CD4-positive, alpha-beta T cell treated with Interleukin-12 subunit alpha and Interleukin-12 subunit beta, for 1 hour (primary cell): ENCODE results near the gene THEMIS.
"Not testable (repeated sequence)": the region's sequence is repeated elsewhere in the genome, so short reads cannot be mapped to it uniquely, and the experiment has no call there.

ENCODE experiments used
- DNase-seq: peaks from one replicate; pipeline ENCODE4 v3.0.0-alpha.2; 2020

Gene THEMIS, protein sequence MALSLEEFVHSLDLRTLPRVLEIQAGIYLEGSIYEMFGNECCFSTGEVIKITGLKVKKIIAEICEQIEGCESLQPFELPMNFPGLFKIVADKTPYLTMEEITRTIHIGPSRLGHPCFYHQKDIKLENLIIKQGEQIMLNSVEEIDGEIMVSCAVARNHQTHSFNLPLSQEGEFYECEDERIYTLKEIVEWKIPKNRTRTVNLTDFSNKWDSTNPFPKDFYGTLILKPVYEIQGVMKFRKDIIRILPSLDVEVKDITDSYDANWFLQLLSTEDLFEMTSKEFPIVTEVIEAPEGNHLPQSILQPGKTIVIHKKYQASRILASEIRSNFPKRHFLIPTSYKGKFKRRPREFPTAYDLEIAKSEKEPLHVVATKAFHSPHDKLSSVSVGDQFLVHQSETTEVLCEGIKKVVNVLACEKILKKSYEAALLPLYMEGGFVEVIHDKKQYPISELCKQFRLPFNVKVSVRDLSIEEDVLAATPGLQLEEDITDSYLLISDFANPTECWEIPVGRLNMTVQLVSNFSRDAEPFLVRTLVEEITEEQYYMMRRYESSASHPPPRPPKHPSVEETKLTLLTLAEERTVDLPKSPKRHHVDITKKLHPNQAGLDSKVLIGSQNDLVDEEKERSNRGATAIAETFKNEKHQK

DNA sequence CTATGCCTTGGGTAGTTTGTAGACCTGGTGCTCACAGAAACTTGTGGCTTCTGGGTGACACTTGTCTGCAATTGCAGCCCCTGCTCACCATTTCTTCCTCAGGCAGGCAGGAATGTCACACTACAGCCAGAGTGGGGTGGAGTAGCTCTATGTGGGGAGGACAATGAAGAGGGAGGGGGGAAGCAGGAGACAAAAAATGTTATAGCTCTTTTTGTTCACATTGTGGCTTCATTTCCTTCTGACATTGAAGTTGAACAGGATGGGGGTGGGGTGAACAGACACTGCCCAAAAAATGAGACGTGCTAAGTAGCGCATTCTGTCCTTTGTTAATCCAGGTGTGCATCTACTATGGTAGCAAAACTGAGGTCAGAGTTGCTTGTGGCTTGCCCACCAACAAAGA, at the start of gene THEMIS:
THEMIS (minus strand) TSS at position 124 of the 400 bp plus-strand sequence. CDS start 126 bp downstream, outside the sequence.
- peak; percentile 75 for DNase-seq

- no peak for DNase-seq
Measured at GRCh38 chr6:127949251-127949650, 48.4 kb upstream of the THEMIS start.

DNA sequence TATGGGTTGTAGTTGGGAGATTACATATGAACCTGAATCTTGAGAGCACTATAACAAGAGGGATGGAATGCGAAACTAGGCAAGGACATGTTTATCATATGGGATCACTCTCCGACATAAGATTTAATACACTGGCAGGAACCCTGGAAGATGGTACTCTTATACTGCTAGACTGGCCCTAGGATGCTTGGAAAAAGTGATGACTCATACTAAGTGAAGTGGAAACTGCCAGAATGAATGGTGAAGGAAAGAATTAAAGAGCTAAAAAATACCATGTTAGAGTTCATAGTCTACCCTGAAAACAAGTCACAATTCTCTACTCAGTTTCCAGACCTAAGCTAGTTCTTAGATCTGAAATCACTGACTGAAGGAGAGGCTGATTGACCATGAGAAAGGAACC, 45.5 kb upstream of the THEMIS start:
- DNase-seq: no peak

DNA sequence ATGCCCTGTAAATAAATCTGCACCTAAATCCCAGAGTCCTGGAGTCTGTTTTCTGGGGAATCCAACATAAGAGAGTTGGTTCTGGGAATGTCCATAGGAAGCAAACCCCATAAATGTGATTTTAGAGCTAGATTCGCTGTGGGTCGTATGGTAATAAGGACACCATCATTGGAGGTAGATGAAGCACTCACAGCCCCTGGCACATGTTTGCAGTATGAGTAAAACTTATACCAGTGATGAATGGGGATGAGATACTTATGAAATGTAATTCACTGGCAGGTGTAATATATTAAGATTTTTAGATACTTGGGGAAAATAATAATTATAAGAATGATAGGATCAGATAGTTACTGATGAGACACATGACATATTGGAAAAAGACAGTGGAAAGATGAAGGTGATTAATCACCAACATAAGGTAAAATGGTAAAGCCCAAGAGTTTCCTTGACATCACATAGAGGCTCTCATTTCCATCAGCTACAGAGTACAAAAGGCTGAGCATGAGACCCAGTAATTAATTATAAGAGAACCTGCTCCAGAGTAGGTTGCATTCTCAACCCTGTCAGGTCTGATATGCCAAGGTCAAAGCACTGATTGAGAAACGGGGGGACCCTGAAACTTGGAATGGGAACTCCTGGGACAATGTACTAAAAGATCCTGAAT, 44.7 kb upstream of the THEMIS start:
- no peak for DNase-seq

DNA sequence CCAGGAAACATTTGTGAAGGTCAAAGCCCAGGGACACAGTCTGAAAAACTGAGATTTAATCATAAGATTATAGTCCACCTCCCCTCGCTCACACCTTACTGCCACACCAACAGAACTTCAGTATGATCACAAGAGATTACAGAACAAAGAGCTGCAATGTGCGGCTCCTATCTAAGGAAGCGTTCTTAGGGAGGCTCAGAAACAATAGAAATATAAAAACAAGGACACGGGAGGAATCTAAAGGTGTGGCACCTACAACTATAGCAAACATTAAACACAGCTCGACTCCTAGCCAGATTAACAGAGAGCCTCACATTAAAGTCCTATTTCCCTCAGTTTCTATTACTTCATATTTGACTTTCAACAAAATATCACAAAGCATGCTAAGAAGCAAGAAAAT, 40.4 kb upstream of the THEMIS start:
- no peak for DNase-seq

GRCh38 chr6:127939442-127940066, 38.7 kb upstream of the THEMIS start:
- DNase-seq: no peak

GRCh38 chr6:127938701-127939100, 37.8 kb upstream of the THEMIS start:
- peak; percentile 30 for DNase-seq

DNA sequence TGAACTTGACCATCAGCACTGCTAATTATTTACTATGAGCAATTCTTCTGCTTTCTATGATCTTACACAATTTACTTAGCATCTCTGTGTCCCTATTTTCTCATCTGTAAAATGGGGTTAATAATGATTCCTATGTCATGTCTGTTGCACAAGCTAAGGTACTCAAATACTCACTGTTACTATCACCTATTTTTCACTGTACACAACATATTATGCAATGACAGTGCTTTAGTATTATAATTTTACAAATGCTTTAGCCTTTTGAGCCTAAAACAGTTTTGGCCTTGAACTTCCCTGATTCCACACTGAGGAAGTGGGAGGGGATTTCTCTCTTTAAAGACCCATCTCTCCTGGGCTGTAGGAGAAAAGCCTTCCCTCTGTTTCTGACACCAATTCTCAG, 36.9 kb upstream of the THEMIS start:
- no peak for DNase-seq

DNA sequence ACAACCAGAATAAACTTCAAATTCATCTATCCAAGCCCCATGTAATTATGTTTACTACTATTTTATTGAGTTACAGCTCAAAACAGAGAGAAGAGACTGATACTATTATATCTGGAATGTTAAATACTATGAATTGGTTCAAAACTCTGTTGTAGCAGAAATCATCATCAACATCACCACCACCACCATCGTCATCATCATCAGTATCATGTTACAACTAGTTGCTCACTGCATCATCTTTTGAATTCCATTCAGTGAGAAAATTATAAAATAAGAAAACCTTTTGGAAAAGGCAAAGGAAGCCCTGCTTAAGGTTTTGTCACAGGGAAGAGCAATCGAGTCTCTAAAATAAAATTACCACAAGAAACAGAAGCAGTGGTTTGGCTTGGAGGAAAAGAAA, 36.2 kb upstream of the THEMIS start:
- no peak for DNase-seq

- DNase-seq: no peak
Measured at GRCh38 chr6:127934956-127935355, 34.1 kb upstream of the THEMIS start.

GRCh38 chr6:127933852-127934840, 33.3 kb upstream of the THEMIS start:
- peak; percentile 66 for DNase-seq

DNA sequence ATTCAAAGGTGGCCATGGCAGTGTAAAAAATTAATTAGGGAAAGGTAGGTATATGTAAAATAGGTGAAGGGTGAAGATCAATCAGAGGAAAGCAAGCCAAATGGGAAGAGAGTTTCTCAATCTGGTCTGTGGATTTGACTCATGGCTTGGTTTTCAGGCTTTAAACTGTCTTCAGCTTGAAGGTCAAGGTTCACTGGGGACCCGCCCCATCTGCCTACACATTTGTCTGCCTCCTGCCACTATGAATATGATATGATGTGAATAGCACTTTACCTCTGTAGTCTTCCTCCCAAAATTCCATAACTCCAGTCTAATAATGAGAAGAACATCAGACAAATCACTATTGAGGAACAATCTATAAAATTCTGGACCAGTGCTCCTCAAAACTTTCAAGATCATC, 32.3 kb upstream of the THEMIS start:
- no peak for DNase-seq

DNA sequence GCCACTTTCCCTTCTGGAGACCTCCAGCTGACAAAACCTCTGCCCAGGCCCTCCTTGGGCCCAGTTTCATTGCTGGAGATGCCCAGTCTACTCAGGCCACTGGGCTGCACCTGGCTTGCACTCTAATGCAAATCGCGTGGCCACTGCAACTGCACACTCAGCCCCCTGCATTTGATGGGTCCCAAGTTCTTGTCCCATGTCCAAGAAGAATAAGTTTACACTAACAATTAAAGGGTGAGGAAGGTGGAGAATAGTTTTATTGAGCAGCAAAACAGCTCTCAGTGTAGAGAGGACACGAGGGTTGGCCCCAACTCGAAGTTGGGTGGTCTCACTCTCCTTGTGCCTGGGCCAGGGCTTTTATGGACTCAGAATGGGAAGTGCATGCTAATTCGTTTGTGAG, 31.9 kb upstream of the THEMIS start:
- DNase-seq: no peak

- not testable (repeated sequence) for DNase-seq
Measured at GRCh38 chr6:127926441-127926840, 25.6 kb upstream of the THEMIS start.

GRCh38 chr6:127924440-127924839, 23.6 kb upstream of the THEMIS start:
- no peak for DNase-seq

GRCh38 chr6:127924031-127924430, 23.2 kb upstream of the THEMIS start:
- no peak for DNase-seq

DNA sequence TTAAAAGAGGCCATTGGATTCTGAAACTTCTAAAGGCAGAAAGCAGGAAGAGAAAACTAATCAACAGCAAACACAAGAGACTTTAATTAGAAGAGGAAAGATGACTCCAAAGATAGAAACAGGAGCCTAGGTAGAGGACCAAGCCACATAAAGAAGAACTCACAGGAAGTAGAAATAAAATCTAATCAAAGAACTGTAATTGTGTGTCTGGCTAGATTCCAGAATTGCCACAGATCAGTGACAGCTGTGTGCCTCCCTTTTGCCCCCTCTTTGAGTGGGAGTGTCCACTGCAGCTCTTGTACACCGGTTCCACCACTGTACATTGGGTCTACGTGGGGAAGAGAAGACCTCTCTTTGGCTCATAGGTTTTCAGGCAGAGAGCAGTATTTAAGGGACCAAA, 22.3 kb upstream of the THEMIS start:
- DNase-seq: no peak

DNA sequence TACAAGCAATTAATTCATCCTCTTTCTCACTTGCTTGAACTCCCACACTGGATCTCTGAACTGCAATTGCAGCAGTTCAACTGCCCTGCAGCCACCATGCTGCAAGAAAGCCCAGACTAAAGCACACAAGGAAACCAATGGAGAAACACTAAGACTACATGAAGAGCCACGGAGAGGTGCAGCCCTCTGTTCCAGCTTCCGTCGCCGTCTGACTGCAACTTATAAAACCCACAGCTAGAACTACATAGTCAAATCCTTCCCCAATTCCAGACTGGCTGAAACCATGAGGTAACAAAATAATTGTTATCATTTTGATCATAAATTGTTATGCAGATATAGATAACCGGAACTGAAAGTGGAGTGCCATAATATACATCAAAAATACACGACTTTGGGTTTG, 21.1 kb upstream of the THEMIS start:
- no peak for DNase-seq

DNA sequence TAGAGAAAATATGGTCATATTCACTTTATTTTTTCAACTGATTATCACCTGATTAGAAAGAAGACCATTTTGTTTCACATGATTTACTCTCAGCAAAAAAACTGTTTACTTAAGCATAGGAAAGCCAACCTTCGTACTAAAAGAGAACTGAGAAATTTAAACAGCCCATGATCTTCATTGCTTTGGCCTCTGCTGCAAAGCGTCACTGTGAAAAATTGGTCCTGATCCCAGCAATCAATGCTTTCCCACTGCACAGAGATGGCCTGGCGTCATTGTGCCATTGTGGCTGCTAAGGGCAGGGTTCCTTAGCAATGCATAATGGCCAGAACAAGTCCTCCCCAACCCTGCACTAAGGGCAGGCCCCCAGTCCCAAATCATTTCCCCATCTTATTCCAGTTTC, 19.9 kb upstream of the THEMIS start:
- DNase-seq: no peak

DNA sequence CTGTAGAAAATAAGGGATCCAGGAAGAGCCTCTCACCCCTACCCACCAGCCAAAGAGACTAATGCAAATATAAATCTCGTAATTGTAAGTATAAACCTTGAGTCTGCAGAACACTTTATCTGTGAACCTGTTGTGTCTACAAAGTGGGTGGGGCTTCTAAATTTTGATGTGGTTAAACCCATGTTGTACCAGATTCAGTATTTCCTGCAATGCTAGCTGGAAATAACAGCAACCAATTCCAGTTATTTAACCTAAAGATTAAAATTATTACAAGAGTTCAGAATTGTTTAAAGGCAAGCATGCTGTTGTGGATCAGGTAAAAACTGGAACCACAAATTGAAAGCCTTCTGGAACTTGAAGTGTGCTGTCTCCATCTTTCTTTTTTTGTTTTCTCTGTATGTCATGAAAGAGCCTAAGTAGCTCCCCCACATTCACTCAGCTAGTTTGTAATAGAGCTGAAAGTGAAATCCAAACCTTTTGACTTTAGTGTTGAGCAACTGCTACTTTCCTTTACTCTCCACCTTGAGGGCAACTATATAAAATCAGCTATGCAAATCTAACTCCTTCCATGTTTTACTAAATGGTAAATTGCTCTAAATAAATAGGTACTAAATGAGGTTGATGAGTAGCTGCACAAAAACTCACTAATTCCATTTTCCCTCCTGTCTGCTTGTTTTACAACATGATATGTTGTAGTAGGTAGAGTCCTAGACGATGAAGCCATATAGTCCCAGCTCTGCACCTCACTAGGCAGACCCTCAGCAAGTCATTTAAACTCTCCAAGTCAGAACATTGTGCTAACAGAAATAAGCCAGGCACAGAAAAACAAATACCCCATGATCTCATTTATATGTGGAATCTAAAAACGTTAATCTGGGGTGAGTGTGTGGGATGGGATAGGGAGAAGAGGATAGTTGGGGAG, 17.9 kb upstream of the THEMIS start:
- peak; percentile 66 for DNase-seq

DNA sequence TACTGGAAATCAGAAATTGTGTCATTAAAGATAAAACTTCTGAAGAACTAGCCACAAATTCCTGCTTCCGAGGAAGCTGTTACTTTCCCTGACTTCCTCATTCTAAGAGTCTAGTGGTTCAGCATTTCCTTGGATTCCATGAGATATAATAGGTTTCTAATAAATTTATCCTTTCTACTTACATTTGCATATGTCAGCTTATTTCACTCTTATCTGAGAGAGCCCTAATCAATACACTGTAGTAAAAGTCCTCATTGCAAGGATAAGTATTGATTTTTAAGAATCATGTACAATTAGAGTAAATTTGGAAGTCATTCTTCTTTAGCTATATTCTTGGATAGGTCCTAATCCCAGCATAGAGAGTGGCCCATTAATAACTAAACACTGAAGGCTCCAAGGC, 16.9 kb upstream of the THEMIS start:
- no peak for DNase-seq
